GM19397 (cell line): Measurements from ENCODE around the gene MEPCE.
"Not testable (repeated sequence)": the region's sequence is repeated elsewhere in the genome, so short reads cannot be mapped to it uniquely, and the experiment has no call there.

Source experiments
- ATAC-seq: cut with Tn5 transposase; IDR thresholded peaks from one replicate; pipeline ENCODE4 v1.9.1; 2021; ENCODE audit warnings: mild to moderate bottlenecking, moderate library complexity; ENCODE audit not compliant: unreplicated experiment

The MEPCE gene

DNA sequence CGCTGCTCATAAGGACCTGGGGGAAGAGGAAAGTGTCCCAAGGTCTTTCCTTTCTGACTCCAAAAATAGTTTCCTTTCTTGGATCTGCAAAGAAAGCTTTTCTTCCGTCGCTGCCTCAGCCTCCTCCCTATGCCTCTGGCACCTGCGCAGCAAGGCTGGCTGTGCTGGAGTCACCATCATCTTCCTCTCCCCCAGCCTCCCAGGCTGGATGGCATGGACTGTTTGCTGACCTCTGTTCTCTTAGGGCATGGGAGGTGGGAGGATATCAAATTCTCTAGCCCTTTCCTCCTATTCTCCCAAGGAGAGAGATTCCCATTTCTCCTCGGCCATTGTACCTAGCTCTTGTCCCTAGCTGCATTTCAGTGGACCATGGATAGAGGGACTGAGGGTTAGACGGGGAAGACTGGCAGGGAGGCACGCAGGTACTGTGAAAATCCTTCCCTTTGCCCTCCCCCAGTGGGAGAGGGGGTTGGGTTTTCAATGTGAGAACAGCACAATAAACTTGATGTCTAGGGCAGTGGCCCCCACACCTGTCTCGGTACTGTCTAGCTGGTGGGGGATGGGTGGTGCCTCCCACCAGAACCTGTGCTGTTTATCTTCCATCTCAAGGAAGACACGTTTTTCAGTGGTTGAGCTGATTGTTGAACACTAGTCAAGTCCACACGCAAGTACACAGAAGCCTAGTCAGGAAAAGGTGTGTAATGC is 4.1 kb downstream of the MEPCE start:
- ATAC-seq, result no peak

DNA sequence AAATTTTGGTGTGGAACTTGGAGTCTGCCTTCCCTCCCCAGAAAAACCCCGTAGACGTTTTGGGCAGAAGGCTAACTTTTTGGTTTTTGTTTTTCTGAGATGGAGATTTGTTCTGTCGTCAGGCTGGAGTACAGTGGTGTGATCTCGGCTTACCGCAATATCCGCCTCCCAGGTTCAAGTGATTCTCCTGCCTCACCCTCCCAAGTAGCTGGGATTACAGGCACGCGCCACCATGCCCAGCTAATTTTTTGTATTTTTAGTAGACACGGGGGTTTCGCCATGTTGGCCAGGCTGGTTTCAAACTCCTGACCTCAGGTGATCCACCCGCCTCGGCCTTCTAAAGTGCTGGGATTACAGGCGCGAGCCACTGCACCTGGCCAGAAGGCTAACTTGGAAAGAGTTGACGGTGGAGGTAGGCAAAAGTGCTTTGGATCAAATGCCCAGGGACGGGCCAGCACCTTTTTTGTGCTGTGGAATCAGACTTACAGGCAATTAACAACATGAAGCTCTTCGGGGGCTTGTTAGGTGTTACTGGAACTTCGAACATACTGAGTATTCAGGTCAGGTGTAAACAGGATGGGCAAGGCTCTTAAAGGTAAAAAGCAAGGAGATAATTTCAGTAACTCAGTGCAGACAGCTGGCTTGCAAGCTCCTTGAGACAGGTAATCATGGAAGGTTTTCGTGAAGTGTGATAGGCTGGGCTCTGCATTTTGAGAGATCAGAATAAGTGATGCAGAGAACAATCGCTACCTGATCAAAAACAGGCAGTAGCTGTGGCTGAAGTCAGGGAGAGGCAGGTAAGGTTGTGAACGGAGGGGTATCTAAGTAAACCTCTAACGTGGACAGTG is 4.9 kb downstream of the MEPCE start:
- no peak for ATAC-seq

DNA sequence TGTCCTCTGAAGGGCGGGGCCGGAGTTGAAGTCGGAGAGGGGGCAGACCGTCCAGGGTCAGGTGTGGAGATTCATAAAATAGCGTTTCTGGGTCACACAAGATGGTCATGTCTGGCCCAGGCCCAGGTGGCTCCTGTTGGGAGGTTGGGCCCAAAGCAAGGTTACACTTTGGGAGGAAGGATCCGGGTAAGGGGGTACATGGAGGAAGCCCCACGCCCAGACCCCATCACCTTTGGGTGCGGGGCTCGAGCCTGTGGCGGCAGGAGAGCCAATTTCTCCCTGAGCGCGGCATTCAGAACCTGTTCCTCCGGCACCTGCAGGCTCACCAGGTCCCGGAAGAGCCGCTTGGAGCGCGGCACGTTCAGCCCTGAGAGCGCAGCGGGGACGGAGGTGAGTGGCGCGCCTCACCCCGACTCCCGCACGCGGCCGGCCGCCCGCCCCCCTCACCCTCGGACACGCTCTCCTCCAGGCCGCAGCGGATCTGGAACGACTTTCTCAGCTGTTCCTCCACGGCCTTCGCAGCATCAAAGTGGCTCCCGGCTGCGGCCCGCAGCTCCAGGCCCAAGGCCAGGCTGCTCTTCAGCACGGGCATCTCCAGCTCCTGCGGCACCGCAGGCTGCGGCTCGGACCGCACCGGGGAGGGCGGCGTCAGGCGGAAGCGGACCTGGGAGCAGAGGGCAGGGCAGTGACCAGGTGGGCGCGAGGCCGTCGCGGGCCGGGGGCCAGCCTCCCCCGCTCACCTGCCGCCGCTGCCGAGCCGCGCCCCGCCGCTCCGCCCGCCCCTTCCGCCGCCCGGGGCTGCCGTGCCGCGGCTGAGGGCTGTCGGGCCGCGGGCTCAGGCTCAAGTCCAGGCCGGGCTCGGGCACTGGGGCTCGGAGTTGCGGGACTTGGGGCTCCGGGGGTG is 6.0 kb downstream of the MEPCE start:
- peak; percentile 25 for ATAC-seq

DNA sequence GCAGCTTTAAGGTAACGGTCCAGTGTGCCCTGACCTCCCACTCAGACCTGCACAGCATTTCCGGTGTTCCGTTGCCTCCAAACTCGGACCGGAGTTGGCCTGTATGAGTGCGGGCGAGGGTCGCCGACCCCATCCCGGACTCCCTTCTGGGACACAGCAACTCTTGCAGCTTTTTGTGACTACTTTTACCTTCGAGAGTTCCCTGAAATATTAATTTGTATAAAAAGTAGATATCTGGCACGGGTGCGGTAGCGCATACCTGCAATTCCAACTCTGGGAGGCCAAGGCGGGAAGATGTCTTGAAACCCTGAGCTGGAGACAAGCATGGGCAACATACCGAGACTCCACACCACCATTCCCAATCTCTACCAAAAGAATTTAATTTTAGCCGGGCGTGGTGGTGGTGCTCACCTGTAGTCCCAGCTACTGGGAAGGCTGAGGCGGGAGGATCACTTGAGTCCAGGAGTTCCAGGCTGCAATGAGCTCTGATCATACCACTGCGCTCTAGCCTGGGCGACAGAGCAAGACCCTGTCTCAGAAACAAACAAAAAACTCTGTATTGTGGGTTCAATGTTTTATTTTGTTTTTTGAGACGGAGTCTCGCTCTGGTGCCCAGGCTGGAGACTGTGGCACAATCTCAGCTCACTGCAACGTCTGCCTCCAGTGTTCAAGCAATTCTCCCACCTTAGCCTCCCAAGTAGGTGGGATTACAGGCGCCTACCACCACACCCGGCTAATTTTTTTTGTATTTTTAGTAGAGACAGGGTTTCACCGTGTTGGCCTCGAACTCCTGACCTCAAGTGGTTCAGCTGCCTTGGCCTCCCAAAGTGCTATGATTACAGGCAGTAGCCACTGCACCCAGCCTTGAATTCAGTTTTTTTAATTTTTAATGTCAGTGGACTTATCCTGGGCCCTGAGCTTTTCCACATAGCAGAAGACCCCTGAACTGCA is 7.8 kb downstream of the MEPCE start:
- ATAC-seq, result no peak

DNA sequence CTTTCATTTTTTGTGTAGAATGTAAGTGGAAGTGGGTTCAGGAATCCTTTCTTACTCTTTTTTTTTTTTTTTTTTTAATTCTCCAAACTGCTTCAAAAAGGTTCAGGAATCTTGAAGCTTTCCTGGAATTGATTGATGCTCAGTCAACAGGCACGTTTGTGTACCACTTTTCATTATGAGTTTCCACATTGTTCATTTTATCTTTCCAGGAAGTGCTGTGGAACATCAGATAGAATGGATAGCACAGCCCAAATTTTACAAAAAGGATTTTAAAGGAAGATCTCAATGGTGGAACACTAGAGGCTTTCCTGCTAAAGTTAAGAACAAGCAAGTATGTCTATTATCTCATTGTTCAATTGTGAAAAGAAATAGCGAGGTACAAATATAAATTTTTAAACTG is 8.5 kb downstream of the MEPCE start:
- no peak for ATAC-seq

DNA sequence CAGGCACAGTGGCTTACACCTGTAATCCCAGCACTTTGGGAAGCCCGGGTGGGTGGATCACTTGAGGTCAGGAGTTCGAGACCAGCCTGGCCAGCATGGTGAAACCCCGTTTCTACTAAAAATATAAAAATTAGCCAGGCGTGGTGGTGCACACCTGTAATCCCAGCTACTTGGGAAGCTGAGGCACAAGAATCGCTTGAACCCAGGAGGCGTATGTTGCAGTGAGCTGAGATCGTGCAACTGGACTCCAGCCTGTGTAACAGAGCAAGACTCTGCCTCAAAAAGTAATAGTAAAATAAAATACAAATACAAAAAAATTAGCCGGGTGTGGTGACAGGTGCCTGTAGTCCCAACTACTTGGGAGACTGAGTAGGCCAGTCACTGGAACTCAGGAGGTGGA is 9.1 kb downstream of the MEPCE start:
- not testable (repeated sequence) for ATAC-seq

DNA sequence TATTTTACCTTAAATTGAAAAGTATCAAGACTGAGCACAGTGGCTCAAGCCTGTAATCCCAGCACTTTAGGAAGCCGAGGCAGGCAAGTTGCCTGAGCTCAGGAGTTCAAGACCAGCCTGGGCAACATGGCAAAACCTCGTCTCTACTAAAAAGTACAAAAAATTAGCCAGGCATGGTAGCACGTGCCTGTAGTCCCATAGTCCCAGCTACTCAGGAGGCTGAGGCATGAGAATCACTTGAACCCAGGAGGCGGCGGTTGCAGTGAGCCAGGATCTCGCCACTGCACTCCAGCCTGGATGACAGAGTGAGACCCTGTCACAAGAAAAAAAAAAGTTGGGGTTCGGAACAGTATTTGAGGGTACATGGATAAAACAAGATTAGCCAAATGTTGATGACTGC is 9.6 kb downstream of the MEPCE start:
- not testable (repeated sequence) for ATAC-seq

DNA sequence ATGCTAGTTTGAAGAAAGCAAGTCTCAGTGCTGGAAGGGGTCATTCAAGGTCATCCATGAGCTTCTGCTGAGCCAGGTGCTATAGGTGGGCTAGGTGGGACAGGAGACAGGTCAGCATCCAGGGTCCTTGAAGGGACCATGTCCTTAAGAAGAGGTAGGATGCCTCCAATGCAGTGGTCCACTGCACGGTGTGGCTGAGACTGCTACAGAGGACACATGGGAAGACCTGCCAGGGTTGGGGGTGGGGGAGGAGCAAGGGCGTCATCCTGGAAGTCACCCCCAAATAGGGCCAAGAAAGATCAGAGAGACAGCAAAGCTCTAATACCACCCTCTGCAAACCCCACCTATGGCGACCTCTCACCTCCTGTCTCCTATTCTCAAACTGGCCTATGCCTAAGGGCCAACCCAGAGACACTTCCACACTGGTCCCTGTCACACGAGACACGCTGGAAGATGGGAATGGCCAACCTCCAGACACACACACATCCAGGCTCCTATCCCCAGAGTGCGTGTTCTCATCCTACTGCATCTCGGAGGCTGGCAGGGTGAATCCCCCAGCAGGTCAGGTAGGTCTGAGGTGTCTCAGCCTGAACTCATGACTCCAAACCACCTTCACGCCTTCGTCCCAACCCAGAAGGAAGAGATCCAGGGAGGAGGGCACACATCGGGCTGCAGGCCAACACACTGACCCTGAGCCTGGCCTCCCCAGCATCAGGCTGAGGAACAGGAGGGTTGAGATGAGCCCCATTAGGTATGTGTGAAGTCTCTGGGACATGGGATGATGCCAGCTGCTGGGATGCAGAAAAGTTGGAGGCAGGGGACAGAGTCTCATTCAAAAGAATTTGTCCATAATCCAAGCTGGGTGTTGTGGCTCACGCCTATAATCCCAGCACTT is 12.3 kb downstream of the MEPCE start:
- ATAC-seq, result no peak

DNA sequence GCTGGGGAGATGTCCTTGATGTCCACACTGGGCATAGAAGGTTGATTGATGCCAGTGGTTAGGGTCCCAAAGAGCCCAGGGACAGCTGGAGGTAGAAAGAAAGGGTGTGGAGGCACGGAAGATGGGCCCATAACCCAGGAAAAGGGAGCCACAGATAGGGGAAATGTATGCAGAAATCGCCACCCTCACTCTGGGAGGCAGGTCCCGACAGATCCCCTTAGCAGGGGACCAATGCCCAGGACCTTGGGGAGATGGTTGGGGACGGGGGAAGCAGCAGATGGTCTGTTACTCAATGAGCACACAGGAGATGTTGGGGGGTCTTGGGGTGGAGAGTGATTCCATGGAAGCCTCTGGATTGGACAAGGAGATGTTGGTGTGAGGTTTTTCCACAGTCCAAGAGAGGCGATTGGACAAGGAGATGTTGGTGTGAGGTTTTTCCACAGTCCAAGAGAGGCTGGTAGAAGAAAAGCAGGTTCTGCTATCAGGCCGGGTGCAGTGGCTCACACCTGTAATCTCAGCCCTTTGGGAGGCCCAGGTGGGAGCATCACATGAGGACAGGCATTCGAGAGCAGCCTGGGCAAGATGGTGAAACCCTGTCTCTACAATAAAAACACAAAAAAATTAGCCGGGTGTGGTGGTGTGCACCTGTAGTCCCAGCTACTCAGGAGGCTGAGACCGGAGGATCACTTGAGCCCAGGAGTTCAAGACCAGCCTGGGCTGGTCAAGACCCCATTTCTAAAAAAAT is 13.6 kb downstream of the MEPCE start:
- ATAC-seq, result no peak

DNA sequence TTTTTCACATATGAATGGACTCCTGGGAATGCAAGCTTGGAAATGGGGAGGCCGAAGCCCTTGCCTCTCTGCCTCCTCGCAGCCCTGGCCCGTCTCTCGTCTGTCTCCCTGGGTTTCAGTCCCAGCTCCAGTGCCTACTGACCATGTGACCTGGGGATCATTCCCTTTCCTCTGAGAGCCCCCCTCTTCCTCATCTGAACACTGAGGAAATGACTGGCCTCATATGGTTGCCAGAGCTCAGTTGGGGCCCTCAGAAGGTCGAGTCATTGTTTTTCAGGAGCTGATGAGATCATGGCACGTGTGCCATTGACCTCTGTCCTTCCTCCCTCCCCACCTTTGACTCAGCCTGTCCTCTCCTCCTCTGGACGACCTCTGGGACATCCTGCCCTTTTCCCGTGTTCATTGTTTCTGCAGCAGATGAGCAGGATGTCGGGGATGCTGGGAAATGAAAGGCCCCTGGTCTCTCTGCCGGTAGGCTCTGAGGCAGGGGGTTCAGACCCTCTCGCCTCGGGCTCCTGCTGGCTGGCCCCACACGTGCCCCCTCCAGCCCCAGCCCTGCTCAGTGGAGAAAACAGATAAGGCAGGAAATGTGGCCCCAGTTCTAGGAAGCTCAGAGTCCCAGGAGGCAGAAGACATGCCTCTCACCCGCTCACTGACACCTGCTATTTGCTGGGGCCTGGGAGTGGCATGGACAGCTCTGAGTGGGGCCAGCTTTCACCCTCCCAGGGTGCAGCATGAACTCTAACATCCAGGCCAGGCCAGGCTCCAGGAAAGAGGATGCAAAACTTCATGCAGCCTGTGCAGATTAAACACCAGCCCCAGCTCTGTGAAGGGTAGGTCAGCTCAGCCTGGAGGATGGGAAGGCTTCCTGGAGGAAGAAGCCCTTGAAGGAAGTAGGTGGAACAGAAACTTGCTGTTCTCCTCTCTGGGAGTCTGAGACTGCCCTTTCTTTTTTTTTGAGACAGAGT is 15.0 kb downstream of the MEPCE start:
- ATAC-seq, result no peak

DNA sequence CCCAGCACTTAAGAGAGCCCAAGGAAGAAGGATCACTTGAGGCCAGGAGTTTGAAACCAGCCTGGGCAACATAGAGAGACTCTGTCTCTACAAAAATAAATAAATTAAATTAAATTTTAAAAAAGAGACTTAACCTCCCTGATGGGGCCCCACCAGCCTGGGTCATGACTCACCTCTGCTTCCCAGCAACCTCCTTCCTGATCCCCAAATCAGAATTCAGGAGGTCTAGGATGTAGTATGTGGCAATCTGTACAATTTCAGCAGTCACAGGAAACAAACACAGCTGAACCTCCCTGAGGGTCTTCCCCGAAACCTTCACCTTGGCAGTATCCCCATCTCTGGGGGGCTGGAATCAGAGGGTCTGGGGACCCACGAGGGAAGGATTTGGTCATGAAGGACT is 16.4 kb downstream of the MEPCE start:
- no peak for ATAC-seq

DNA sequence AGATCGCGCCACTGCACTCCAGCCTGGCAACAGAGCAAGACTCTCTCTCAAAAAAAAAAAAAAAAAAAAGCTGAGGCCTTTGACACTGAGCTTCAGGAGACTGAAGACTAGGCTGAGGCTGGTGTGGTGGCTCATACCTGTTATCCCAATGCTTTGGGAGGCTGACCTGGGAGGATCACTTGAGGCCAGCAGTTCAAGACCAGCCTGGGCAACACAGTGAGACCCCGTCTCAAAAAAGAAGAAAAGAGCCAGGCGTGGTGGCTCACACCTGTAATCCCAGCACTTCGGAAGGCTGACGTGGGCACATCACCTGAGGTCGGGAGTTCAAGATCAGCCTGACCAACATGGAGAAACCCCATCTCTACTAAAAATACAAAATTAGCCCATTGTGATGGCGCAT is 17.7 kb downstream of the MEPCE start:
- ATAC-seq, result not testable (repeated sequence)

DNA sequence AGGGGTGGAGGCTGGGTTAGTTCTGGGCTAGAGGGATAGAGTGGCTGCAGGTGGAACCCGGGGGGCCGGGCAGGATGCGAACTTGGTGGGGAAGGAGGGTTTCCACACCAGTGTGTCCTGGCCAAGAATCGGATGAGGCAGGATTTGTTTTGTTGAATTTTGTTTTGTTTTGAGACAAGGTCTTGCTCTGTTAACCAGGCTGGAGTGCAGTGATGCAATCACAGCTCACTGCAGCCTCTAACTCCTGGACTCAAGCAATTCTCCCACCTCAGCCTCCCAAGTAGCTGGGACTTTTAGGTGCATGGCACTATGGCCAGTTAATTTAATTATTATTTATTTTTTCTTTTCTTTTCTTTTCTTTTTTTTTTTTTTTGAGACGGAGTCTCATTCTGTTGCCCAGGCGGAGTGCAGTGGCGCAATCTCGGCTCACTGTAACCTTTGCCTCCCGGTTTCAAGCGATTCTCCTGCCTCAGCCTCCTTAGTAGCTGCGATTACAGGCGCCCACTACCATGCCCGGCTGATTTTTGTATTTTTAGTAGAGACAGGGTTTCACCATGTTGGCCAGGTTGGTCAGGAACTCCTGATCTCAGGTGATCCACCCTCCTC is 19.7 kb downstream of the MEPCE start:
- no peak for ATAC-seq

DNA sequence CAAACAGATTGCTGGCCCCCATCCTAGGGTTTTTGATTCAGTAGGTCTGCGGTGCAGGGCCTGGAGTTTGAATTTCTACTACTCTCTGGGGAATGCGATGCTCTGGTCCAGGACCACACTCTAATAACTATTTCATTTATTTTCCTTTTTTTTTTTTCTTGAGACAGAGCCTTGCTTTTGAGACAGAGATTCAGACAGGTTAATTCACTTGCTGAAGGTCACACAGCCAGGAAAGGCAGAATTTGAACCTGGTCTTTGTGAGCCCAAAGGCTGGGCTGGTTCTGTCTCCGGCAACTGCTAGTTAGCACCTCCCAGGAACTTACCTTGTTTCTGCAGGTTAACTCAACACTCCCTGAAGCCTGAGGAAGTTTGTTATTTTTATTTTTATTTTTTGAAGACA is 22.9 kb downstream of the MEPCE start:
- ATAC-seq, result no peak

DNA sequence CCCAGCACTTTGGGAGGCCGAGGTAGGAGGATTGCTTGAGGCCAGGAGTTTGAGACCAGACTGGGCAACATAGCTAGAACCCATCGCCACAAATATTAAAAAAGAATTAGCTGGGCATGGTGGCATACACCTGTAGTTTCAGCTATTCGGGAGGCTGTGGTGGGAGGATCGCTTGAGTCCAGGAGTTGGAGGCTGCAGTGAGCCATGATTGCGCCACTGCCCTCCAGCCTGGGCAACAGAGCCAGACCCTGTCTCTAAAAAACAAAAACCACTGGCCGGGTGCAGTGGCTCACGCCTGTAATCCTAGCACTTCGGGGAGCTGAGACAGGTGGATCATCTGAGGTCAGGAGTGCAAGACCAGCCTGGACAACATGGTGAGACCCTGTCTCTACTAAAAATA is 24.2 kb downstream of the MEPCE start:
- not testable (repeated sequence) for ATAC-seq

DNA sequence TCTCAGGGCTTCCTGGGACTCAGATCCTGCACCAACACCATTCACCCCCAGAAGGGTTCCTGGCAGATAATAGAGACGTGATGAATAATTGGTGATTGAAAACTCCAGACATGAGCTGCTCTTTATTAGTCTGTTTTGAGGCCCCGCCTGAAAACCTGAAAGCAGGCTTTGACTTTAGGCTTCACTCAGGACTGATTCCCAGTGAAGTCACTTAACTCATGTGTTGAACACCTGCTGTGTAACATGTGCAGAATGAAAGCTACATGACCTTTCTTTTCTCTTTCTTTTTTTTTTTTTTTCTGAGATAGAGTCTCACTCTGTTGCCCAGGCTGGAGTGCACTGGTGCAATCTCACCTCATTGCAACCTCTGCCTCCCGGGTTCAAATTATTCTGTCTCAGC is 25.6 kb downstream of the MEPCE start:
- ATAC-seq, result no peak

DNA sequence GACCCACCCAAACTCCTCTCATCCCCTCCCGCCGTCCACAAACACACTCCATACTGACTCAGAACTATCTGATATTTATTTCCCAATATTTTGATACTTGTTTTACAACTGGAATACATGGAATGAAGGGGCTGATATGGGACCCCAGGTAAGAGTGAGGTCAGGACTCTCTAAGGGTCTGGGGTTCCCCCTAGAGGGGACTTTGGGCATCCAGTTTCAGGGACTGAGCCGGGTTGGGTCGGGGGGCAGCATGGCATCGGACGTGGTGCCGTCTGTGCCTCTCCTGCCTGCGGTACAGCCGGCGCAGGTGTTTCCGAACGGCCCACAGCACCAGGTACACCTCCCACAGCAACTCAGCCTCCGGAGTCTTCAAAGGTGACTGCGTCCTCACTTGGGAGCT is 26.9 kb downstream of the MEPCE start:
- no peak for ATAC-seq
